Adrenal gland (tissue), 12 donors: ENCODE measurements around the gene NEUROD1. TPM values are rescaled to one million over a fixed set of nuclear protein-coding genes. Genes with fewer than 3 reads are reported as not detected.

Experiments used
- DNase-seq, 7 donors: peaks; one replicate each; pipeline ENCODE4 v3.0.0-alpha.2; 2019 to 2020
- H3K27ac ChIP-seq, 5 donors: fragments of 200-600 bp; sonication (generic) in 4 of 5; 1 replicate in 3 of 5; 2 replicates in 2 of 5; pipeline versions ENCODE4 v1.5.1 to v1.8.0; 2016 to 2020; ENCODE audit warnings: mild to moderate bottlenecking in 1 of 5
- H3K27me3 ChIP-seq: fragments of 200-600 bp; 2 replicates; pipeline ENCODE4 v1.8.0; 2021
- H3K36me3 ChIP-seq, 2 donors: fragments of 200-600 bp; replicated peaks in 1 of 2; 1 replicate in 1 of 2; 2 replicates in 1 of 2; pipeline versions ENCODE4 v1.5.1 to v1.8.0; 2018 to 2022
- H3K4me1 ChIP-seq, 2 donors: fragments of 200-600 bp; replicated peaks in 1 of 2; 1 replicate in 1 of 2; 2 replicates in 1 of 2; pipeline versions ENCODE4 v1.5.1 to v1.8.0; 2018 to 2021
- H3K4me3 ChIP-seq, 4 donors: fragments of 200-600 bp; sonication (generic) in 3 of 4; one replicate each; pipeline ENCODE4 v1.5.1; 2016 to 2018
- H3K9me3 ChIP-seq, 3 donors: fragments of 200-600 bp; sonication (generic) in 1 of 3; replicated peaks in 1 of 3; 1 replicate in 2 of 3; 2 replicates in 1 of 3; pipeline versions ENCODE4 v1.5.1 to v1.8.0; 2016 to 2021
- CTCF ChIP-seq, 6 experiments: fragments of 450-650 bp in 4 of 6; fragments of 200-600 bp in 2 of 6; sonication (generic) in 1 of 6; IDR thresholded peaks; 1 replicate in 5 of 6; 2 replicates in 1 of 6; pipeline versions ENCODE4 v1.5.1 to v1.8.0; 2016 to 2021; ENCODE audit warnings: antibody characterized with exemption in 6 of 6, mild to moderate bottlenecking in 2 of 6, moderate library complexity in 1 of 6
- POLR2A ChIP-seq, 2 donors: fragments of 450-650 bp; IDR thresholded peaks; one replicate each; pipeline ENCODE4 v1.6.1; 2017; ENCODE audit warnings: antibody characterized with exemption in 2 of 2, mild to moderate bottlenecking in 2 of 2, moderate library complexity in 1 of 2
- WGBS, 4 donors: extraction: QIAGEN DNeasy Blood & Tissue Kit in 2 of 4; methylation state at CpG; one replicate each; pipeline versions ENCODE4 v1.1.5 to v1.1.7; 2013 to 2017; 5-methylcytosine and 5-hydroxymethylcytosine counted together
- intact Hi-C, 2 donors: fragments of 100-400 bp; cut with DNase I; formaldehyde crosslinking; loops; one replicate each; pipeline versions ENCODE4 v1.14.1 to v1.15.0; 2022 to 2023
- polyA plus RNA-seq, 3 donors: library from polyadenylated mRNA; stranded (reverse); fragments of 200-250 nt in 2 of 3; fragments of 350-450 nt in 1 of 3; fragmentation: Illumina TruSeq in 1 of 3; extraction: RNeasy Lipid Tissue Mini Kit (QIAGEN cat#74804) in 1 of 3; gene quantifications; one replicate each; pipeline ENCODE4 v1.2.3, GENCODE V29; 2013 to 2014
- total RNA-seq, 9 donors: library from RNA; depleted of rRNA in 4 of 9; stranded (reverse); fragments of >200 nt in 4 of 9; fragments of 120-200 nt in 1 of 9; fragmentation: NEBNext Ultra II Directional in 1 of 9; extraction: Animal tissue kit (Norgen Biotek cat#: 25700) in 1 of 9; gene quantifications; one replicate each; pipeline versions ENCODE4 v1.1.0 to v1.2.4, GENCODE V29; 2013 to 2023
- donor health status: healthy with polysubstance abuse.
- donor health status: Bipolar disorder and iron deficiency.
- donor health status: DM: yes; HTN: yes; CAD: no.
- donor health status: DM: no; HTN: no; CAD: no.
- donor health status: DM: no; HTN: no; CAD: no.
- donor health status: DM: yes; HTN: yes; CAD: no.

Gene NEUROD1
- total and polyA plus RNA-seq, 12 donors = not detected

GRCh38 chr2:181680937-181681811 is 857 bp upstream of the NEUROD1 start:
- Histone ChIP-seq H3K27ac (no peak overlapping the region), H3K4me1 (peaks cover 0 to 4% of the 10 kb centered on the region in 2 donors), H3K4me3 (no peak overlapping the region), H3K36me3 (no peaks in the 10 kb centered on the region), H3K27me3 (peaks cover 77% of the 10 kb centered on the region), H3K9me3 (no peaks in the 10 kb centered on the region)
- intact Hi-C loops = no loop called here
- TF ChIP-seq CTCF (IDR thresholded peaks at IDR 0.05) (no peak), POLR2A (IDR thresholded peaks at IDR 0.05) (no peak)
- 2 to 4% (median 3%) methylated on average over 30 to 38 of the region's 38 CpGs for whole genome bisulfite sequencing, 4 donors
- no peak for DNase-seq

- Histone ChIP-seq H3K36me3 (no peaks in the 10 kb centered on the region), H3K27ac (no peak overlapping the region), H3K27me3 (peaks cover 70% of the 10 kb centered on the region), H3K9me3 (no peaks in the 10 kb centered on the region), H3K4me3 (no peak overlapping the region), H3K4me1 (peaks cover 0 to 4% of the 10 kb centered on the region in 2 donors)
- intact Hi-C loops = no loop called here
- WGBS, 4 donors = 2 to 10% (median 4%) methylated on average over 20 of the region's 20 CpGs
- no peak for DNase-seq
- TF ChIP-seq CTCF (IDR thresholded peaks at IDR 0.05) (no peak), POLR2A (IDR thresholded peaks at IDR 0.05) (no peak)
Measured at GRCh38 chr2:181679544-181679979, 755 bp downstream of the NEUROD1 start.

- TF ChIP-seq CTCF (IDR thresholded peaks at IDR 0.05) = no peak
- no peak for TF ChIP-seq POLR2A (IDR thresholded peaks at IDR 0.05)
- no peak overlapping the region for H3K4me3 ChIP-seq
- H3K9me3 ChIP-seq = no peaks in the 10 kb centered on the region
- no peak overlapping the region for H3K27ac ChIP-seq
- DNase-seq = no peak
- WGBS, 4 donors = 10 to 20% (median 15%) methylated on average over 18 of the region's 18 CpGs
- no peaks in the 10 kb centered on the region for H3K36me3 ChIP-seq
- H3K4me1 ChIP-seq = peaks cover 0 to 4% of the 10 kb centered on the region in 2 donors
- intact Hi-C loops = no loop called here
- peaks cover 64% of the 10 kb centered on the region for H3K27me3 ChIP-seq
Measured at GRCh38 chr2:181678861-181679543, 1.3 kb downstream of the NEUROD1 start.

GRCh38 chr2:181677912-181678586 is 2.3 kb downstream of the NEUROD1 start:
- 7 to 11% (median 8%) methylated on average over 19 to 41 of the region's 41 CpGs for WGBS, 4 donors
- H3K9me3 ChIP-seq = no peaks in the 10 kb centered on the region
- TF ChIP-seq POLR2A (IDR thresholded peaks at IDR 0.05) = no peak
- TF ChIP-seq CTCF (IDR thresholded peaks at IDR 0.05) = no peak
- H3K27me3 ChIP-seq = peaks cover 56% of the 10 kb centered on the region
- H3K4me1 ChIP-seq = peaks cover 0 to 4% of the 10 kb centered on the region in 2 donors
- intact Hi-C loops = no loop called here
- H3K36me3 ChIP-seq = no peaks in the 10 kb centered on the region
- H3K4me3 ChIP-seq = no peak overlapping the region
- no peak overlapping the region for H3K27ac ChIP-seq
- peak; percentile 46 to 70 (median 66) for DNase-seq
